Measurements from ENCODE around the gene PRKCE. TPM values are rescaled to one million over a fixed set of nuclear protein-coding genes. Genes with fewer than 3 reads are reported as not detected.

PRKCE gene
- total RNA-seq, 1 experiment from 2014 or later = 14.8 TPM

GRCh38 chr2:45818591-45818990, 167.1 kb downstream of the PRKCE start:
- no peak for ATAC-seq
- BruUV-seq (replicated peaks) = no TSS peak
- H3K4me3 ChIP-seq (replicated peaks in 1 of 2; ENCODE audit: low read depth in 1 of 2, low read length in 2 of 2) = no peak overlapping the region
- H3K4me1 ChIP-seq (ENCODE audit: control insufficient read depth in 1 of 2, insufficient read depth in 2 of 2, low read length in 2 of 2) = peaks cover 14 to 25% of the 10 kb centered on the region in 2 experiments
- H3K79me2 ChIP-seq (ENCODE audit: insufficient read depth, low read length) = peaks cover 10% of the 10 kb centered on the region; the same call in 1 of the 2 replicates
- ChIA-PET RAD21 (ENCODE audit: low non-redundant PET in 1 of 2, low total read pairs in 2 of 2, uncharacterized antibody in 2 of 2, unreplicated experiment in 2 of 2) (no interaction called here), CTCF (no interaction called here), POLR2A (no interaction called here)
- intact Hi-C loops (cut with micrococcal nuclease) = no loop called here
- no peaks in the 10 kb centered on the region for H3K9me3 ChIP-seq (ENCODE audit: control insufficient read depth in 1 of 2, insufficient read depth in 1 of 2, low read depth in 1 of 2, low read length in 2 of 2)
- no peak for DNase-seq (ENCODE audit: low read depth, low spot score)
- no peak overlapping the region for H3K4me2 ChIP-seq (ENCODE audit: low read length)
- H2AFZ ChIP-seq (ENCODE audit: low read depth, low read length, poor library complexity, severe bottlenecking) = no peak overlapping the region
- H3K9ac ChIP-seq (ENCODE audit: low read length) = no peak overlapping the region
- no peak overlapping the region for H3K27ac ChIP-seq (ENCODE audit: low read depth, low read length)
- H4K20me1 ChIP-seq (ENCODE audit: insufficient read depth) = no peaks in the 10 kb centered on the region
- no peaks in the 10 kb centered on the region for H3K9me2 ChIP-seq (ENCODE audit: insufficient read depth)
- H3K27me3 ChIP-seq (ENCODE audit: insufficient read depth, low read length) = no peaks in the 10 kb centered on the region
- H3K36me3 ChIP-seq (ENCODE audit: control insufficient read depth in 1 of 2, insufficient read depth in 2 of 2, low read length in 2 of 2) = no peaks in the 10 kb centered on the region
- TF ChIP-seq POLR2A (IDR thresholded peaks at IDR 0.05; ENCODE audit: borderline replicate concordance, extremely low read depth, insufficient read depth, insufficient read length) = no peak
- no peak for TF ChIP-seq REST (IDR thresholded peaks at IDR 0.05; ENCODE audit: low read depth)
- TF ChIP-seq SIN3A (IDR thresholded peaks at IDR 0.05; ENCODE audit: low read depth) = no peak
- TF ChIP-seq POLR2AphosphoS5 (IDR thresholded peaks at IDR 0.05; ENCODE audit: low read depth, low read length) = no peak
- TF ChIP-seq EZH2phosphoT487 (IDR thresholded peaks at IDR 0.05; ENCODE audit: borderline replicate concordance) = no peak
- no peak for TF ChIP-seq SRF (IDR thresholded peaks at IDR 0.05; ENCODE audit: low read depth)
- no peak for TF ChIP-seq ATF3 (IDR thresholded peaks at IDR 0.05)
- no peak for TF ChIP-seq EZH2 (IDR thresholded peaks at IDR 0.05)
- TF ChIP-seq ELF1 (IDR thresholded peaks at IDR 0.05; ENCODE audit: borderline replicate concordance, low read depth) = no peak
